ENCODE measurements around the gene EHMT1.

The EHMT1 gene

DNA sequence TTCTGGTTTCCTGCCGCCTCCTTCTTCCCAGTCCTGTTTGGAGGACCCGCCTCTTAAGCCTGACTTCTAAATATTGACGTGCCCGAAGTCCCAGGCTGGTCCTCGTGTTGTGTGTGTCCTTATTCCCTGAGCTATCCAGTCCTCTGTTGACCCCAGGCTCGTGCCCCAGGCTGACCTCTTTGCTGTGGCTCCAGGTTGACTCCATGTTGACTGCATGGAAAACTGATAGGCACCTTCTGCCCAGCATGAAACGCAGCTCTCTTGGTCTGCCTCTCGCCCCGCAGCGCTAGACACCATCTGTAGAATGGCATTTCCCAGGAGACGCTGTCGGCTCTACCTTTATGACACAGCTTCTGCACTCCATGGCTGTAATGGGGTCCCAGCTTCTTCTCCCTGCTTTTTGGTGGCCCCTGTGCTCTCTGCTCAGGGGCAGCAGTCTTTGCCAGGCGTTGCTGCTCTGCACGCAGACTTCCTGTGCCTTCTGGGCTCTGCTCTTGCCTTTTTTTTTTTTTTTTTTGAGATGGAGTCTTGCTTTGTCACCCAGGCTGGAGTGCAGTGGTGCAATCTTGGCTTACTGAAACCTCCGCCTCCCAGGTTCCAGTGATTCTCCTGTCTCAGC lies 28.4 kb downstream of the EHMT1 start:
- DNase-seq: no peak

DNA sequence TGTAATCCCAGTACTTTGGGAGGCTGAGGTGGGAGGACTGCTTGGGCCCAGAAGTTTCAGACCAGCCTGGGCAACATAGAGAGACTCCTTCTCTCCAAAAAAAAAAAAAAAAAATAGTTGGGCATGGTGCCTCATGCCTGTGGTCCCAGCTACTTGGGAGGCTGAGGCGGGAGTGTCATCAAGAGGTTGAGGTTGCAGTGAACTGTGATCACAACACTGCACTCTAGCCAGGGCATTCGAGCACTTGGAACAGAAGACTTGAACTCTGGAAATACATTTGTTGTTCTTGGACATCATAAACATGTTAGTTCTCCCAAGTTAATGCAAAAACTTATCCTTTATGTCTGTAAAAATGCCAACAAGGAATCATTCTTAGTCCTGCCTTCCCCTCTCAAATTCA lies 29.6 kb downstream of the EHMT1 start:
- DNase-seq: no peak

DNA sequence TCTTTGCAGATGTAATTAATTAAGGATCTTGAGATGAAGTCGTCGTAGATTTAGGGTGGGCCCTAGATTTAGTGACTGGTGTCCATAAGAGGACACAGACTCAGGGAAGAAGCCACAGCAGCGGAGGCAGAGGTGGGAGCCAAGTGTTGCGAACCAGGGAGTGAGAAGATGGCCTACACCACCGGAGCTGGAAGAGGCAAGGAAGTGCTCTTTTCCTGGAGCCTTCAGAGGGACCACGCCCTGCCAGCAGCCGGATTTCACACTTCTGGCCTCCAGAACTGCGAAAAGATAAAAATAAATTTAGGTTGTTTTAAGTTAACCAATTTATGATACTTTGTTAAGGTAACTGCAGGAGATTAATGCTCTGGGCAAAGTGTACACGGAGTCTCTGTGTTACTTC lies 30.7 kb downstream of the EHMT1 start:
- no peak for DNase-seq

DNA sequence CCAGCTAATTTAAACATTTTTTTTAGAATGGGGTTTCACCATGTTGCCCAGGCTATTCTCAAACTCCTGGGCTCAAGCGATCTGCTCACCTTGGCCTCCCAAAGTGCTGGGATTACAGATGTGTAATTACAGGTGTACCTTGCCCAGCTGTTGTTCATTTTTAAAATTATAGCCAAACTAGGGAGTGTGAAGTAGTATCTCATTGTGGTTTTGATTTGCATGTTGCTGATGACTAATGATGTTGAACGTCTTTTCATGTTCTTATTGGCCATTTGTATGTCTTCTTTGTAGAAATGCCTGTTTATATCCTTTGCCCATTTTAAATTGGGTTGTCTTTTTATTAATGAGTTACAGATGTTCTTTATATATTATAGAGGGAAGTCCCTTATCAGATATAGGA lies 31.5 kb downstream of the EHMT1 start:
- DNase-seq: no peak

DNA sequence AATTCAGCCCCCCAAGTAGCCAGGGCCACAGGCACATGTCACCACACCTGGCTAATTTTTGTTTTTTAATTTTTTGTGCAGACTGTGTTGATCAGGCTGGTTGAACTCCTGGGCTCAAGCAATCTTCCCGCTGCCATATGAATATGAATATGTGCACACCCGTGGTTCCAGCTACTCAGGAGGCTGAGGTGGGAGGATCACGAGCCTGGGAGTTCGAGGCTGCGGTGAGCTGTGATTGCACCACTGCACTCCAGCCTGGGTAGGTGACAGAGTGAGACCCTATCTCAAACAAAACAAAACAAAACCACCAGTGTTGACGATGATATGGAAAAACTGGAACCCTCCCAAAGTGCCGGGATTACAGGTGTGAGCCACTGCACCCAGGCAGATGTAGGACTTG lies 32.0 kb downstream of the EHMT1 start:
- DNase-seq: no peak

DNA sequence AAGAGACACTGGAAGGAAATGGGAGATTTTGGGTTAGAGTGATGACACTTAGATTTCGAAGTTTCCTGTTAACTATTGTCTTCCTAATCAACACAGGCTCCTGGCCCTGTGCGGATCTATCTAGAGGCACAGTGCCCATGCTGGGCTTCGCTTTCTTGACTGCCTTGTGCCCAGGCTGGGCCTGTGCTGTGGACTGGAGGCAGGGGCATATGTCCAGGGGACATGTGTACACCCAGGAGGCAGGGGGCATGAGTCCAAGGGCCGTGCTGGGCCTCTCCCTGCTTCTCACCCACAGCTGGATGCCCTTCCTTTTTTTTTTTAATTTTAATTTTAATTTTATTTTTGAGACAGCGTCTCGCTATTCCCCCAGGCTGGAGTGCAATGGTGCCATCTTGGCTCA lies 37.6 kb downstream of the EHMT1 start:
- DNase-seq: no peak

DNA sequence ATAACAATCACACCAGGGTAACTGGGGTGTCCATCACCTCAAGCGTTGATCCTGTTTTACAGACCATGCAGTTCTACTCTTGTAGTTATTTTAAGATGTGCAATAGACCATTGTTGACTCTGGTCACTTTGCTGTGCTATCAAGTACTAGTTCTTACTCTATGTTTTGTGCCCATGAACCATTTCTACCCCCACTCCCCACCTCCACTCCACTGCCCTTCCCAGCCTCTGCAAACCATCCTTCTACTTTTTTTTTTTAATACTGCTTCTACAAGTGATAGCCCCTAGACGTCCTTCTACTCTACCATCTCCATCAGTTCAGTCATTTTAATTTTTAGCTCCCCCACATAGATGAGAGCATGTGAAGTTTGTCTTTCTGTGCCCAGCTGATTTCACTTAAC lies 38.8 kb downstream of the EHMT1 start:
- DNase-seq: no peak

DNA sequence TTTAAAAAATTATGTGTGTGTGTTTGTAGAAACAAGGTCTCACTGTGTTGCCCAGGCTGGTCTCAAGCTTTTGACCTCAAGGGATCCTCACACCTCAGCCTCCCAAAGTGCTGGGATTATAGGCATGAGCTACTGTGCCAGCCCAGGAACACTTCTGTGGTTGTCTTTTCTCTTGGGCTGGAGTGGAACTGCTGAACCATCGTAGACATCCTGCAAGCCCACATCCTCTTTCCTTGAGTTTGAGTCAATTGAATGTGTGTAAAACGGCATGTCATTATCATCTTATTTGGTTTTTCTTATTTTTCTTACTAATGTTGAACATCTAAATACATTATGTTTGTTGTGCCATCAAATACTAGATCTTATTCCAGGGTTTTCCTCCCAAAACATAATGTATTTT lies 40.0 kb downstream of the EHMT1 start:
- no peak for DNase-seq

DNA sequence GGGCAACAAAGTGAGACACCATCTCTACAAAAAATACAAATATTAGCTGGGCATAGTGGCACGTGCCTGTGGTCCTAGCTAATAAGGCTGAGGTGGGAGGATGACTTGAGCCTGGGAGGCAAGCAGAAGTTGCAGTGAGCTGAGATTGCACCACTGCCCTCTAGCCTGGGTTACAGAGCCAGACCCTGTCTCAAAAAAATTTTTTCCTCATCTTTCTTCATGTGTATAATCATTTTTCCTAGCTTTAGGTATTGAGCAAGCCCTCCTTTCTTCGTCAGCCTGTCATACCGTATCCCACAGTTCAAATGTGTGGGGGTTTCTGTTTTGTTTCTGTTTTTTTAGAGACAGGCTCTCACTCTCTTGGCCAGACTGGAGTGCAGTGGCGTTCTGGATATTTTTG lies 41.3 kb downstream of the EHMT1 start:
- DNase-seq: no peak

DNA sequence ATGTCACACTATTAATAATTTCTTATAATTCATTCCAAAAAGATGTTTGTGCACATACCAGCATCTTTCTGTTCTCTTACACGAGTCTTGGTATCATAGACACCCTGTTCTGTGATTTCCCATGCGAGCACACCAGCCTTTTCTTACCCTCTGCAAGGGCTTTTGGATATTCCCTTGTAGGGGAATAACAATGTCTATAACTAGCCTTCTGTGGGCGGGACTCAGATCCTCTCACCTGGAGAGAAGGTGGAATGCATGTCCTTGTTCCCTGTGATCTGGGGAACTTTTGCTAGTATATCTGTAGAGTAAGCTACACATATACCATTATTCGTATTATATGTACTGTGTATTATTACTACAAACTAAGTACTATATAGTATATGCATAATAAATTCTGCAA lies 44.8 kb downstream of the EHMT1 start:
- peak; percentile 17 for DNase-seq

DNA sequence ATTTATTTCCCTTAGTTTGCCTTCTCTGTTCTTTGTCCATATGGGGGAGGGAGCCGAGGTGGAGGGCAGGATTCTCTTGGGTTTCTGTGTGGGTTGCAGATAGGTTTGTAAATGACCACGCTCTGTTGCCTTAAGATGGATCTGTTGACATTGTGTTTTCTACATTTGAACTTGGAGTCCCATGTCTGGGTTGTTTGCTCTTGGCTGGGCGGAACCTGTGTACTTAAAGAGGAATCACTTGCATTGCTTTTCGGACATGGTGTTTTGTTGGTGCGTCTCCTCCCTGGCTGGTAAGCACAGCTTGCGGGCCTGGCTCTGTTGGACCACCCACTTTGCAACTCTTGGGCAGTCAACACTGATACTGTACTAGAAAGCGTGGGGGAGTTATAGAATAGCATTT lies 45.9 kb downstream of the EHMT1 start:
- DNase-seq: peak; percentile 63

DNA sequence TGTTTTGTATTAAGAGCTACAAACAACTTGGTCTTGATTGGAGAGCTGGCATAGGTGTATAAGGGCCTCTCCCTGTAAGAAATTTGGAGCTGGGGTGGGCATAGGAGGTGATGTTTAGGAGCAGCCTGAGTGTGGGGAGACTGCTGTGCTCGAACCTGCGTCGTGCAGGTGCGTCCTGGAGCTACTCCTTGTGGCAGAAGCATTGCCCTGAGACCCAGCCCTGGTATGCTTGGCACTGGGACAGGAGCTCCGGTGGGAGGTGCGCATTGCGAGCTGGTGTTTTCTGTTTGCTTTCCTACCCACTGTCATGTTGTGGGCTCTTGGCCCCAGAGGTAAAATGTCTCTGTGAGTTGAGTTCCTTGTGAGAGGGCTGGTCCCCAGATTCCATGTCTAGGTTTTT lies 46.4 kb downstream of the EHMT1 start:
- DNase-seq: peak; percentile 15

DNA sequence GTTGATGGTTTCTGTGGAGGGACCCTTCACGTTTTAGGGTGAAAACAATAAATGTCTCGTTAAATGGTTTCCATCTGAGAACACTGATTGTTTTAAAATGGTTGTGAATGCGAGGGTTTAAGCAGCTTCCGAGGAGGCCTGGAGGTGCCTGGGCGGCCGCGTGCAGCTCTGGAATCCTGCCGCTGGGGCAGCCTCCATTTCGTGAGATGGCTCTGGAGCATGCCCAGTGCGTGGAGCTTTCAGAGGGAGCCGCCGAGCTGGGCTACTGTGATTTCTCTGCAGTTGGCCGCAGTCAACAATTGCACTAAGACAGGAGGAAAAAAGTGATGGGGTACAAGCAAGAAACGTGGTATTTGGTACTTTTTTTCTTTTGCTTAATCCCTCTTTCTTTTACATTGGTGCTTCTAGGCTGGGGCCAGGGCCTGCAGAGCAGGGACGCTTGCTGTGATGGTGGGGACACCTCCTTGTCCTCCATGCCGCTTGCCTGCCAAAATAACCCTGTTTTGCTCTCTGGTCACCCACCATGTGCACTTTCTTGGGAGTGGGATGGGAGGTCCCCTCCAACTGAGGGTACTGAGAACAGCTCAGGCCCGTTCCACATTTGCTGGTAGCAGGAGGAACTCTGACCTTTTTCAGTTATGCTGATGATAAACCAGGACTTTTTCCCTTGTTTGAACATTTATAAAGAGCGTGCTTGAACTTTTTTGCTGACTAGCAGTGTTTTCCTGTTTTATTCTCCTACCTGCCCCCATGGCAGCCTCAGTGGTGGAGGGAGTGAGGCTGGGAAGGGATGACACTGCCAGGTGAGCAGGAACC lies 47.1 kb downstream of the EHMT1 start:
- no peak for DNase-seq

DNA sequence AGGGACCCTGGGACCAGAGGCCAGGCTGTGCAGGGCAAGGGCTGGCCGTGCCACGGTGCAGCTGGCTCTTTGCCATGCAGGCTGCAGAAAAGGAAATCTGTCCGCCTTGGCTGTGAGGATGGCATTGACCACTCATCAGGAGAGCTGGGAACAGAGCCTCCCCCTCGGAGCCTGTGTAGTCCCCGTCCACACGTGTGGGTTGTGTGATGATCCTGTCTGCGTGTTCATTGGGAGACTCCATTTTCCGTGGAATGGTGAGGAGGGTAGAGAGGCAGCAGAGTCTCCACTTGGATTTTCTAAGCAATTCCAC lies 47.7 kb downstream of the EHMT1 start:
- peak; percentile 72 for DNase-seq

DNA sequence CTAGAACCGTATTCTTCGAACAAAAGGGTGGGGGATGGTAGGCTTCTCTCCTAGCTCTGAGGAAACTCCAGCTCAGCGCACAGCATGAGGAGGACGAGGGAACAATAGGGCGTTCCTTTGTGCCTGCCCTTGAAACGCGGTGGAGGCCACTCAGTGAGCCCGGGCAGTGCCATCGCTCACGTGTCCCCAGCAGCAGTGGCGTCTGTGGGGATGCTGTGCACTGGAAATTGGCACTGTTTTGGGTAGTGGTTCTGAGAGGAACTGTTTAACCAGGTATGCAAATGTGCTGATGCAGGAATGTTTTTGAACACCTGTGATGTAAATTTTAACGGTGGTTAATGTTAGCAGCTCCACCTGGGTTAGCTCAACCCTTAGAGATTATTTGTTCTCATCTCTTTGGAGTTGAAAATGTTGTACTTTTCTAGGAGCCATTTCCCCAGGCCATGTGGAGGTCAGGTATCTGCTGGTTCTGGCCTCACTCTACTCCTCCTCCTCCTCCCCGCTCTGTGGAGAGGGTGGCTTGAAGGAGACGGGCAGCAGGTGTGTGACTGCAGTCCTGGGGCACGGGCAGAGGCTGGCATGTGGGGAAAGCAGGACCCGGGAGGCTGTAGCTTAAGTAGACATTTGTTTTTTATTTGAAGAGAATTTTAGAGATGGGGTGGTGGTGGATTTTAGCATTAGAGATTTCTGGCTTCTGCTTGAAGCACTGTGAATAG lies 48.3 kb downstream of the EHMT1 start:
- peak; percentile 95 for DNase-seq

DNA sequence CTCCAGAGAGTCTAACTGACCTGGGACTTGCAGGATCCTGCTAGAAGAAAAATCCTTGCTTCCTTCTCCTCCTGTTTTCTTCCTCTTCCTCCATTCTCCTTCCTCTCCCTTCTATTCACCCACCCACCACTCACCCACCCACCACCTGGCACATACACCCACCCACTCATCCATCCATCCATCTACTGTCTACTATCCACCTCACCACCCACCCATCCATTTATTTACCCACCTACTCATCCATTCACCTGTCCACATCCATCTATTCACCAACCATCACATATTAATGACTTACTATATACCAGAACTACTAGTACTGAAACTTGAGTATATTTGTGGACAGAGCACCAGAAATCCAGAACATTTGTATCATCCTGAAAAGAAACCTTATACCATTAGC lies 49.4 kb downstream of the EHMT1 start:
- DNase-seq: no peak

DNA sequence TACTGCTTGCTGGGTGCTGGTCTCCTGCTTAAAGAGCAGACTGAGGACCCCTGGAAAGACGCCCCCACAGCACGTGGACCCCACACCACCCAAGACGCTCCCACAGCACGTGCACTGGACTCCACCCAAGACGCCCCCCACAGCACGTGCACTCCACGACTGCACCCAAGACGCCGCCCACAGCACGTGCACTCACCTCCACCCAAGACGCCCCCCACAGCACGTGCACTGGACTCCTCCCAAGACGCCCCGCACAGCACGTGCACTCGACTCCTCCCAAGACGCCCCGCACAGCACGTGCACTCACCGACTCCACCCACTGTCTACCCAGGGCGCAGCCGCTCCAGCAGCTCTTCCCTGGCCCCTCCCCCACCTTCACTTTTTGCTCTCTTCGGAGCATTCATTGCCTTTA lies 50.5 kb downstream of the EHMT1 start:
- DNase-seq: peak; percentile 20

DNA sequence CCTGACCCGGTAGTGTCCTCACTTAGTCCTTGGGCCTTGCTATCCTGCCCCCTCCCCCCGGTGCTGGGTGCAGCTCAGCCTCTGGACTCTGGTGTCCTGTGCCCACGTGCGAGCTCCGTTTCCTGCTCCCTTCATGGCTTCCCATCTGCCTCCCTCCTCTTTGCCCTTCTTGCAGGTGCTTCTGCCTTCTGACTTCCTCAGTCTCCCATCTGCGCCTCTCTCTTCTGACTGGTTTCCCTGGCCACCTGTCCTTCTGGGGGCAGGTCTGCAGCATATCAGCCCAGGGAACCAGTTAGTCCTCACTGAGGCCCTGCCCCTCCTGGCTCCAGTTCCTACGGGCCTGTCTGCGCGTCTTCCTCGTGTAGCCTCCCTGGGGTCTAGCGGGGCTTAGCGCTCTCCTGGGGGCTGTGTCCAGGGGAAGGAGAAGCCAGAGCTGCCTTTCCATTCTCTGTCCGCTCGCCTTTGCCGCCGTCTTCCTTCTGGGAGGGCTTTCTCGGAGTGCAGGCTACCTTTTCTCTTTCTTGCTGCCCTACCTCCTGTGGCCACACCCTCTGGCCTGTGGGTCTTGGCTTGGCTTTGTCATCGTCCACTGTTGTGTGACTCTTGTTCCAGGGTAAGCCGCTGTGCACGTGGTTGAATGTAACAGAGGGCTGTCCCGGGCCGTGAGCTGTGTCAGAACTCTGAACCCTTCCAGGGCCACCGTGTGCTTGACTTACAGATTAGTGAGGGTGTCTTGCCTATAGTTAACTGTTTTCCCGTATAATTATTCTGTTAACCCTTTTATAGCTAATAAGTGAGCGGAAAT lies 51.8 kb downstream of the EHMT1 start:
- DNase-seq: no peak

DNA sequence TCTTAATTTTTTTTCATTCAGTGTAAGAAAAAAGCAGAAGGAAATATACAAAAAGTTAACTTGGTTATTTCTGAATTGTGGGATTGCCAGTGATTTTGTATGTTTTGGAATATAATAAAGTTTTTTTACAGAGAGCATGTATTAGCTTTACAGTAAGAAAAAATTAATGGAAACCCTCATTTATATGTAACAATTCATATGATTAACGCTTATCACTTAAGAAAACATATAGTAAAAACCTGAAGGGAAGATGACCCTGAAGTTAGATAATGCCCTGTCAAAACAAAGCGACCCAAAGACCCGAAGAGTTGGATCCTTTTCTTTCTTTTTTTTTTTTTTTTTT lies 52.4 kb downstream of the EHMT1 start:
- DNase-seq: no peak

DNA sequence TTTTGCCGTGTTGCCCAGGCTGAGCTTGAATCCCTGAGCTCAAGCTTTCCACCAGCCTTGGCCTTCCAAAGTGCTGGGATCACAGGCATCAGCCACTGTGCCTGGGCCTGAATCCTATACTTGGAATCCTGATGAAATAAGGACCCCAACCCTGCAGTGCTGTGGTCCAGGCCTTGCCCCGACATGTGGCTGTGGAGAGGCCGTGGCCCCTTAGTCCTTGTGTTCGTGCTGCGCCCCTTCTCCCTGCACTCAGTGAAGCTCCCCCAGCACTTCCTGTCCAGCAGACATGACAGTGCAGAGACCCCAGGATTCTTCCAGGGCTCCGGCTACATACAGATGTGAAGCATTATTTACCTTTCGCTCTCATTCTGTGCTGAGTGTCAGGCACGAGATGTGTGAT lies 52.9 kb downstream of the EHMT1 start:
- no peak for DNase-seq

DNA sequence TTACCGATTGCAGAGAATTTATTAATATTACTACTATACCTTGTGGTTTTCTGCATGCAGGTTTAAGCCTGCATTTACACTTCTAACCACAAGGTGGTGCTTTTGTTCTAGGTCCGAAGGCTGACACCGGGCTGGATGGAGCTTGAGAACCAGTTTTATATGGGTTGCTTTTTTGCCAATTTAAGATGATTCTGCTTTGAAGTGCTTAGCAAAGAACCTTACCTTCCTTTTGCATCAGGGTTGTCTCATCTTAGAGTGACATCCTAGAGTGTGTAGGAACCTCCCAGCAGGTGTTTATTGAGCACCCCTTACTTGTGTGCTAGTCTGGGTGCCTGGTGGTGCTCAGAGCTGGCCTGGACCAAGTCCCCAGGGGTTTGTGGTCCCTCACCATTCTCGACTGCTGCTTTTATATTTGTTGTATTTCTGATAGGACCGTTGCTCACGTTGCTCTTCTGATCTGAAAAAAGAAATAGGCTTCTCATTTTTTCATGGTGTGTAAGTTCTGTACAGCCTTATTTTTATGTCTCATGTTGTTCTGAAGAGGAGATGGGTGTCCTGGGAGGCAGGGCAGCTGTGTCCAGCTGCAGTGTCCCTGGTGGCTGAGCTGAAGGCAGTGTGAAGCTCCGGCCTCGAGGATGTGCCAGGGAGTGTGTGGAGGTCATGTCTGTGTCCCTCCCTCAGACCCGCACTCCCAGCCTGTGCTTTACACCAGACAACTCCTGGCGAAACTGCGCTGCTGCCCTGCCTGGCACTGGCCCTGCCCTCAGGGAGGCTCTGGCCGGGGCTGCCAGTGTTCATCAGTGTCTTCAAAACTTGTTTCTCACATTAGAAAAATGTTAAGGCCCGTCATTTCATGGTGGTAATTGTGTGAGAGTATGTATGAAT lies 54.3 kb downstream of the EHMT1 start:
- DNase-seq: peak; percentile 74

DNA sequence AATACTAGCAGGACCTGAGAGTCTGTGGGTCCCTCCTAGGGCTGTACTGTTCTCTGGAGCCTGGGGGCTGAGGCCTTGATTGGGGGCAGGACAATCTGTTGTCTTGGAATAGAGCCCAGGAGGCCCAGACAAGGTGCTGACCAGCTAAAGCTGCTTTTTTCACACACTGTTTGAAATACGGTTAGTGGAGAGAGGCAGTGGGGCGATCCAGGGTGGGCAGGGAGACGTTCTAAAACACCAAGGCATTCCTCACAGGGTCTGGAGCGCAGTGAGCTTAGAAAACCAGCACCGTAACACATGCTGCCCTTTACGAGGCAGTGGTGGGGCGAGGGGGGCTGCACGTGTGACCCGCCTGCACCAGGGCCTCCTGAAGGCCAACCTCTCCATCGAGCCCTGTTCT lies 55.1 kb downstream of the EHMT1 start:
- DNase-seq: peak; percentile 45

Data from NCI-H69 (cell line).